Stimulated activated CD4-positive, alpha-beta T cell treated with anti-CD3 and anti-CD28 coated beads, TNF-alpha, amount 100 ng/mL, for 24 hours (primary cell): Measurements from ENCODE around the gene MT1E.
"Not testable (repeated sequence)": the region's sequence is repeated elsewhere in the genome, so short reads cannot be mapped to it uniquely, and the experiment has no call there.

Experiments used
- DNase-seq, 3 experiments: peaks; one replicate each; pipeline ENCODE4 v3.0.0-alpha.2; 2020; ENCODE audit warnings: low read depth in 3 of 3

The MT1E gene

GRCh38 chr16:56672171-56672570 is 46.6 kb downstream of the MT1E start:
- DNase-seq: not testable (repeated sequence)

DNA sequence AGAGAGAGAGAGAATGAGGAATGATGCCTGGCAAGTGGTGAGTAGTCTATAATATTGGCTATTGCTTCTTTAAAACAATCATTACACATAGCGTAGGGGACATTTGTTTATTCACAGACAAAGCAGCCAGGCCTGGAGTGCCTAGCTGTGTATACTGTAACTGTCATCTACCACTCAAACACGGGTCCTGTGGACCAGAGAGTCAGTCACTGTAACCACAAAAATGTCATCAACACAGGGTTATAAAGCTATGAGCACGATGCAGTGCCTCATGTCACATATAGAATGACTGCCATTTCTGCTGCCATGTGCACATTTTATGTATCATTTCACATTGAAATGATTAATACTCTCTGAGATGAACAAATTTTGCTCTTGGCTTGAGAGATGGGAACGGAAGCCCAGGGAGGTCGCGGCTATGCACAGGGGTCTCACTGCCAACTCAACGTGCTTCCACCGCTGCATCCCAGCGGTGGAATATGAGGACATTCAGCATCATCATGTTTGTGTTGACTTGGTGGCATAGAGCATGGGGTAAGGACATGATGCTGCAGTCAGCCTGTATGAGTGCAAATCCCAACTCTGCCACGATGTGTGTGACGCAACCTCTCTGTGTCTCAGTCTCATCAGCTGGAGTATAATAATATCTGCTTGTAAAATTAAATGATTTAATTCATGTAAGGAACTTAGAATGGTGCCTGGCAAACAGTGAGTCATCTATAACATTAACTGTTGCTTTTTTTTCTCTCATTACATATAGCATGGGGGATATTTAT is 47.4 kb downstream of the MT1E start:
- no peak for DNase-seq

GRCh38 chr16:56673921-56674320 is 48.3 kb downstream of the MT1E start:
- DNase-seq: no peak

DNA sequence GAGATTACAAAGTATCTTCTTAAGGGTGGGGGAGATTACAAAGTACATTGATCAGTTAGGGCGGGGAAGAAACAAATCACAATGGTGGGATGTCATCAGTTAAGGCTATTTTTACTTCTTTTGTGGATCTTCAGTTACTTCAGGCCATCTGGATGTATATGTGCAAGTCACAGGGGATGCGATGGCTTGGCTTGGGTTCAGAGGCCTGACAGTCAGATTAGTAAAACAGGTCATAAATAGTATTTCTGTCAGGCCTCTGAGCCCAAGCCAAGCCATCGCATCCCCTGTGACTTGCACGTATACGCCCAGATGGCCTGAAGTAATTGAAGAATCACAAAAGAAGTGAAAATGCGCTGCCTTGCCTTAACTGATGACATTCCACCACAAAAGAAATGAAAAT is 49.0 kb downstream of the MT1E start:
- DNase-seq: not testable (repeated sequence)

GRCh38 chr16:56675685-56676210 is 50.2 kb downstream of the MT1E start:
- peak in 2 of 3 experiments; percentile 10 to 45 for DNase-seq
